HepG2 (cell line): ENCODE measurements around the gene WDR7.

Experiments used
- ELF1 ChIP-seq: sonication (generic); formaldehyde crosslinking; IDR thresholded peaks from 2 replicates; pipeline ENCODE4 v1.4.0; 2020; ENCODE audit warnings: missing genetic modification reagents
- FOXM1 ChIP-seq: sonication (generic); formaldehyde crosslinking; IDR thresholded peaks from 2 replicates; pipeline ENCODE4 v1.5.0; 2020; ENCODE audit warnings: missing genetic modification reagents
- FOXP1 ChIP-seq, 2 experiments: fragments of 450-650 bp in 1 of 2; IDR thresholded peaks; 2 replicates each; pipeline ENCODE4 v1.6.1; 2017 to 2018; ENCODE audit warnings: antibody characterized with exemption in 1 of 2
- HCFC1 ChIP-seq: fragments of 150-350 bp; IDR thresholded peaks from 2 replicates; pipeline ENCODE4 v1.6.1; 2014; ENCODE audit warnings: low read depth, low read length
- MAFF ChIP-seq: IDR thresholded peaks from 2 replicates; pipeline ENCODE4 v1.6.1; 2011; ENCODE audit warnings: low read depth, low read length, improper control_type of control experiment
- NRL ChIP-seq: sonication (generic); formaldehyde crosslinking; IDR thresholded peaks from 2 replicates; pipeline ENCODE4 v1.5.0; 2020; ENCODE audit warnings: missing genetic modification reagents, mild to moderate bottlenecking, moderate library complexity, borderline replicate concordance
- PHB2 ChIP-seq: fragments of 450-650 bp; IDR thresholded peaks from 2 replicates; pipeline ENCODE4 v1.6.1; 2018; ENCODE audit not compliant: partially characterized antibody
- ZNF101 ChIP-seq: sonication (generic); formaldehyde crosslinking; IDR thresholded peaks from 2 replicates; pipeline ENCODE4 v1.4.0; 2020; ENCODE audit warnings: mild to moderate bottlenecking, low read depth, missing genetic modification reagents, borderline replicate concordance
- ZNF431 ChIP-seq: sonication (generic); formaldehyde crosslinking; IDR thresholded peaks from 2 replicates; pipeline ENCODE4 v1.9.0; 2022; ENCODE audit warnings: missing genetic modification reagents, low read depth, mild to moderate bottlenecking, borderline replicate concordance
- TF ChIP-seq, protein P1 (sequence below): sonication (generic); formaldehyde crosslinking; IDR thresholded peaks from 2 replicates; pipeline ENCODE4 v1.5.0; 2020; ENCODE audit warnings: mild to moderate bottlenecking, missing genetic modification reagents, moderate library complexity

GRCh38 chr18:57048859-57049258 lies 397.7 kb downstream of the WDR7 start:
- no peak for TF ChIP-seq FOXM1 (CRISPR knock-in tag)
- TF ChIP-seq MAFF: no peak
- no peak for TF ChIP-seq ELF1 (CRISPR knock-in tag)
- no peak for TF ChIP-seq PHB2
- TF ChIP-seq, protein P1, sequence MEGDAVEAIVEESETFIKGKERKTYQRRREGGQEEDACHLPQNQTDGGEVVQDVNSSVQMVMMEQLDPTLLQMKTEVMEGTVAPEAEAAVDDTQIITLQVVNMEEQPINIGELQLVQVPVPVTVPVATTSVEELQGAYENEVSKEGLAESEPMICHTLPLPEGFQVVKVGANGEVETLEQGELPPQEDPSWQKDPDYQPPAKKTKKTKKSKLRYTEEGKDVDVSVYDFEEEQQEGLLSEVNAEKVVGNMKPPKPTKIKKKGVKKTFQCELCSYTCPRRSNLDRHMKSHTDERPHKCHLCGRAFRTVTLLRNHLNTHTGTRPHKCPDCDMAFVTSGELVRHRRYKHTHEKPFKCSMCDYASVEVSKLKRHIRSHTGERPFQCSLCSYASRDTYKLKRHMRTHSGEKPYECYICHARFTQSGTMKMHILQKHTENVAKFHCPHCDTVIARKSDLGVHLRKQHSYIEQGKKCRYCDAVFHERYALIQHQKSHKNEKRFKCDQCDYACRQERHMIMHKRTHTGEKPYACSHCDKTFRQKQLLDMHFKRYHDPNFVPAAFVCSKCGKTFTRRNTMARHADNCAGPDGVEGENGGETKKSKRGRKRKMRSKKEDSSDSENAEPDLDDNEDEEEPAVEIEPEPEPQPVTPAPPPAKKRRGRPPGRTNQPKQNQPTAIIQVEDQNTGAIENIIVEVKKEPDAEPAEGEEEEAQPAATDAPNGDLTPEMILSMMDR (CRISPR knock-in tag): no peak
- no peak for TF ChIP-seq ZNF431
- TF ChIP-seq NRL (CRISPR knock-in tag): no peak
- no peak for TF ChIP-seq HCFC1
- no peak for TF ChIP-seq ZNF101
- TF ChIP-seq FOXP1 (IDR thresholded peaks at IDR 0.05): no peak
- no peak for TF ChIP-seq FOXP1 (CRISPR knock-in tag; IDR thresholded peaks at IDR 0.05)
